ENCODE measurements around the gene SCAP.
"Not testable (repeated sequence)": the region's sequence is repeated elsewhere in the genome, so short reads cannot be mapped to it uniquely, and the experiment has no call there.

SCAP gene

DNA sequence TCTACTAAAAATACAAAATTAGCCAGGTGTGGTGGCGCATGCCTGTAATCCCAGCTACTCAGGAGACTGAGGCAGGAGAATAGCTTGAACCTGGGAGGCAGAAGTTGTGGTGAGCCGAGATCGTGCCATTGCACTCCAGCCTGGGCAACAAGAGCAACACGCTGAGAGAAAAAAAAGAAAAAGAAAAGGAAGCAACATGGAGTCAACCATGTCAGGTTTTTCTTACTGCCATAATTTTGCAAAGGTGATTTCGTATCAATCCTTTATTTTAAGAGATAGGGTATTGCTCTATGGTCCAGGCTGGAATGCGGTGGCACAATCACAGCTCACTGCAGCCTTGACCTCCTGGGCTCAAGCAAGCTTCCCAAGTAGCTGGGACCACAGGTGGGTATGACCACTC lies 4.5 kb upstream of the SCAP start:
- not testable (repeated sequence) for DNase-seq (ENCODE audit: low read depth)

DNA sequence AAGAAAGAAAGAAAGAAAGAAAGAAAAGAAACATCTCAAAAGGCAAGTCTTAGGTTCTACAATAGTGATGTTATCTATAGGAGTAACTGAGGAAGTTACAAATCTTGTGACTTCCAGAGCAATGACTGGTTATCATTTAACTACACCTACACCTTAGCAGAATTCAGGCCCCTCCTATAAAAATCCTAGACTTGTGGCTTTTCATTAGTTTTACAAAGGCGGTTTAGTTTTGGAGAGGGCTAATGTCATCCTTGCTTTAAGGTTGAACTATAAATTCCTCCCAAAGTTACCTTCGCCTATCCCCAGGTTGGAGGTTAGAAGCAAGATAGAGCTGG lies 4.1 kb upstream of the SCAP start:
- no peak for DNase-seq (ENCODE audit: low read depth)

DNA sequence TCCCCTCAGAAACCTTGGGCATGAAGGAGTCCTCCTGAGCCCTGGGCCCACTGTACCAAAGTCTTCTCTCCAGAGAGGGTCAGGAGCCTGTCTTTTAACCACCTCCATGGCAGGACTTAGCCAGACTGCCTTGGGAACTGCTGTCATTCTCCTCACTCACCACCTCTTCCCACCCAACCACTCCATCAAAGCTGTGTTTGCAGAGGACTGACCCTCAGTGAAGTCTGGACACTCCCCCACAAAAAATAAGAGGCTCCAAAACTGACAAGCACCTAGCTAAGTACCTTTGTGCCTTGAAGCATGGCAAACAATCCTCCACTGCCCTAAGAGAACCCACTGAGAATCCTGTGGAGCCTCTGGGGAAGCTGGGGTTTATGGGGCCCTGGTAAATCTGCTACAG lies 2.3 kb upstream of the SCAP start:
- DNase-seq (ENCODE audit: low read depth): no peak

DNA sequence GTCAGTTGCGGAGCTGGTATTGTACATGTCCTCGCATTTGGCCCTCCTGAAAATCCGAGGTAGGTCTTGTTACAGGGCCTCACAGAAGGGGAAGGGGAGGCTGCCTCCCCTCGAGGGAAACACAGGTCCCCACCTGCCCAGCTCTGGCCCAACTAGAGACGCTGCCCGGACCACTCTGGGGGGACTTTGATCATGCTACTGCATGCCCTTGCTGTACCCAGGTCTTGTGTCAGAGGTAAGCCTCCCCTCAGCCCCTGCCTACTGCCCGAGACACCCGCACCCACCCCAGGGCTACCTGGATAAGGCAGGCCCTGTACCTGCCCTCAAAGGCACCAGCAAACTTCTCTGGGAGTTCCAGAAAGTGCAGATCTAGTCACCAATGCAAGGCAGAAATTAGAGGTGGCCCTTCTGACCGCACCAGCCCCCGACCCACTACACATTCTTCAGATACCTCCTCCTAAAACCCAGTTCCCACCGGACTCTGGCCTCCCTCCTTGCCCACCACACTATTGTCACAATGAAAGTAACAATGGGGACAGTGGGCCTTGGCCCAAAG lies 981 bp upstream of the SCAP start:
- DNase-seq (ENCODE audit: low read depth): no peak

DNA sequence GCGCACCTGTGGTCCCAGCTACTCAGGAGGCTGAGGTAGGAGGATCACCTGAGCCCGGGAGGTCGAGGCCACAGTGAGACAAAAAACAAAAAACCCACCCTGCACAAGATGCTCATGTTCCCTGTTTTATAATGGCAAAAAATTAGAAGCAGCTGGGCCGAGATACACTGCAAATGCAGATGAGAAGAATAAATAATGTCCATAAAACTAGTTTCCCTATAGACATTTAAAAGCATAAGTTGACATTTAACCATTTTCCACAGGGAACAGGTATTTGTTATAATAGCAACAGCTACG lies 537 bp upstream of the SCAP start:
- DNase-seq (ENCODE audit: low read depth): no peak

DNA sequence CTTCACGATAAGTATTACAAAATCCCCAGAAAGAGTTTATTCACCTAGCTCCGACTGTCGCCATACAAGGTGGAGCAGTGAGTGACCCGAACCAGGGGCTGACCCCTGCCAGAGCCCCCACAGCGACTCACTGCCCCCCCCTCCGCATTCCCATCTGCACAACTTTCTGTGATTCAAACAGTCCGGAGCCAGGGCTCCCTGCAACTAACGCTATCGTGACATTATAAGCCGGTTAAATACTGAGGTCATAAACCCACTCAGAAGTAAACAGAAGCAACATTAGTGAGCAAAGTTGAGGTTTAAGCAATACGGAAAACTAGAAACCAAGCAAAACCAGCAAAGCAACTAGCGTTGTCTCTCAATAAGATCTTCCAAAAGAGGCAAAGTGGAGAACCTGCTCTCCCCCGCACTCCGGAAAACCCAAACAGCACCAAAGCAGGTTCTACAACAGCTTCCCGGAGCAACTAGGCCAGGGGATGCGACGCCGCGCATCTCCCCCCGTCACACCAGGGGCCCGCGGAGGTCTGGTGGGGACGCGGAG lies 642 bp downstream of the SCAP start:
- DNase-seq (ENCODE audit: low read depth): no peak

DNA sequence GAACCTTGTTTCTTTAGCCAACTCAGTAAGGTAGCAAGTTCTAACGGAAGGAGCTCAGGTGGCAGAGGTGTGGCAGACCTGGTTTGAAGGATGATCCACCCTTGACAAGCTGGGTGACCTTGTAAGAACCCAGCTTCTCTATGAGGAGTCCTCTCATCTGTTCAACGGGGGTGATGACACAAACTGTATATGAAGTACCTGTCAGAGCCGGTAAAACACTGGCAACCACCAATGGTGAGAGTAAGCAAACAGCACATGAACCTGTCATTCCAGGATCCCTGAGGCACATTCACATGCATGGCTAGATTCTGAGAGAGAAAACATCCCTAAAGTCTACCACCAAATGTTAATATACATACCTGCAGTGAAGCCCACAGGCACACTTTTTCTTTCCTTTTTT lies 2.4 kb downstream of the SCAP start:
- no peak for DNase-seq (ENCODE audit: low read depth)

DNA sequence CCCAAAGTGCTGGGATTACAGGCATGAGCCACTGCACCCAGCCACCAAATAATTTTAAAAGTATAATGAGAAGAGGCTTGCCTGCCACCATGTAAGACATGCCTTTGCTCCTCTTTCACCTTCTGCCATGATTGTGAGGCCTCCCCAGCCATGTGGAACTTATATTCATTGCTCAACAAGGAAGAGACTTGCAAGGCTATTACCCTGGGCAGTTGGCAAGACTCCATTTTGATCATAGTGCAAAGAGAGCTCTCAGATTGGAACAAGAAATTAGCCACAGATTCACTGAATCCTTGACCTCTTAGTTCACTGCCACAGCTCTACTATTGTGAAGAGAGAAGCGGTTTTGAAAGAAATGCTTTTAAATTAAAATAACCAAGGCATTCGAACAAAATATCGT lies 6.1 kb downstream of the SCAP start:
- no peak for DNase-seq (ENCODE audit: low read depth)

DNA sequence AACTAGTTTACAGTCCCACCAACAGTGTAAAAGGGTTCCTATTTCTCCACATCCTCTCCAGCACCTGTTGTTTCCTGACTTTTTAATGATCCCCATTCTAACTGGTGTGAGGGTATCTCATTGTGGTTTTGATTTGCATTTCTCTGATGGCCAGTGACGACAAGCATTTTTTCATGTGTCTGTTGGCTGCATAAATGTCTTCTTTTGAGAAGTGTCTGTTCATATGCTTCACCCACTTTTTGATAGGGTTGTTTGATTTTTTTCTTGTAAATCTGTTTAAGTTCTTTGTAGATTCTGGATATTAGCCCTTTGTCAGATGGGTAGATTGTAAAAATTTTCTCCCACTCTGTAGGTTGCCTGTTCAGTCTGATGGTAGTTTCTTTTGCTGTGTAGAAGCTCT lies 7.4 kb downstream of the SCAP start:
- DNase-seq (ENCODE audit: low read depth): not testable (repeated sequence)

DNA sequence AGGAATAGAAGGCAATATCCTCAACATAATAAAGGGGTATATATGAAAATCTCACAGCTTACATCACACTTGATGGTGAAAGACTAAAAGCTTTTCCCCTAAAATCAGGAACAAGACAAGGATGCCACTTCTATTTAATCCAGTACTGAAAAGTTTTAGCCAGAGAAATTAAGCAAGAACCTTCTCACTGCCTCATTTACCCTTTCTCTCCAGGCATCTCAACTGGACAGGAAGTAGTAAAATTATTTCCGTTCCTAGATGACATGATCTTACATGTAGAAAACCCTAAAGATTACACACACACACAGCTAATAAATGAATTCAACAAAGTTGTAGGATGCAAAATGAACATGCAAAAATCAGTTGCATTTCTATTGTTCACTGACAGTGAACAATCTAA lies 11.2 kb downstream of the SCAP start:
- DNase-seq (ENCODE audit: low read depth): no peak

DNA sequence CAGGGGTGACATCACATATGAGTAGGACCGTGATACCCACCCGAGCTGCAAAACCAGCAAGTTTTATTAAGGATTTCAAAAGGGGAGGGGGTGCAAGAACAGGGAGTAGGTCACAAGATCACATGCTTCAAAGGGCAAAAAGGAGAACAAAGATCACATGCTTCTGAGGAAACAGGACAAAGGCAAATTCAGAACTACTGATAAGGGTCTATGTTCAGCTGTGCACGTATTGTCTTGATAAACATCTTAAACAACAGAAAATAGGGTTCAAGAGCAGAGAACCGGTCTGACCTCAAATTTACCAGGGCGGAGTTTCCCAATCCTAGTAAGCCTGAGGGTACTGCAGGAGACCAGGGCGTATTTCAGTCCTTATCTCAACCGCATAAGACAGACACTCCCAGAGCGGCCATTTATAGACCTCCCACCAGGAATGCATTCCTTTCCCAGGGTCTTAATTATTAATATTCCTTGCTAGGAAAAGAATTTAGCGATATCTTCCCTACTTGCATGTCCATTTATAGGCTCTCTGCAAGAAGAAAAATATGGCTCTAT lies 16.1 kb downstream of the SCAP start:
- DNase-seq (ENCODE audit: low read depth): not testable (repeated sequence)

DNA sequence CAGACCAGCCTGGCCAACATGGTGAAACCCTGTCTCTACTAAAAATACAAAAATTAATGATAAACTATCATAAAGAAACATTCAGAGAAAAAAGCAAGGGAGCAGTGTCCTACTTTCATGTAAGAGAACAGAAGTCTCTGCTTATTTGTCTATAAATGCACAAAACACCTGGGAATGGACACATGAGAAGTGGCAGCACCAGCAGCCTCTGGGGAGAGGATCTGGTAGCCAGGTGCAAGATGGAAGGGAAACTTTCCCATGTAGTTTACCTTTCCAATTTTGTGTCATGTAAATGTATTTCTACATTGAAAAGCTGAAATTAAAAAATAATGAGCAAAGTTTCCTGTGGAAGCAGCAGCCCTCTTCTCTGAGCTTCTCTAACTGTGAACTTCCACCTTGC lies 18.8 kb downstream of the SCAP start:
- no peak for DNase-seq (ENCODE audit: low read depth)

DNA sequence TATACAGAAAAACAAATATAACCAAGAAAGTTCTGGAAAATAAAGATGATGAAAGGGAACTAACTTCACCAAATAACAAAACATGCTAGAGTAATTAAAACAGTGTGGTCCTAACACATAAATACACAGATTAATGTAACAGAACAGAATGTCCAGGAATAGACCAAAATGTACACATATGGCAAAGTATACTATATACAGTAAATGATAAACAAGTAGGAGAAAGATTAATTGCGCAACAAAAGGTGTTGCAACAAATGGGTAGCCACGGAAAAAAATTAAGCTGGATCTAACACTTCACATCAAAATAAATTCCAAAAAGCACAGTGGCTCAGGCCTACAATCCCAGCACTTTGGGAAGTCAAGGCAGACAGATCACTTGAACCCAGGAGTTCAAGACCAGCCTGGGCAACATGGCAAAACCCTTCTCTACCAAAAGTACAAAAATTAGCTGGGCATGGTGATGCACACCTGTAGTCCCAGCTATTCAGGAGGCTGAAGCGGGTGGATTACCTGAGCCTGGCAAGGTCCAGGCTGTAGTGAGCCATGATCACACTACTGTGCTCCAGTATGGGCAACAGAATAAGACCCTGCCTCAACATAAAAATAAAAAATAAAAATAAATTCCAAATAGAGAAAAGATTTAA lies 19.8 kb downstream of the SCAP start:
- no peak for DNase-seq (ENCODE audit: low read depth)

DNA sequence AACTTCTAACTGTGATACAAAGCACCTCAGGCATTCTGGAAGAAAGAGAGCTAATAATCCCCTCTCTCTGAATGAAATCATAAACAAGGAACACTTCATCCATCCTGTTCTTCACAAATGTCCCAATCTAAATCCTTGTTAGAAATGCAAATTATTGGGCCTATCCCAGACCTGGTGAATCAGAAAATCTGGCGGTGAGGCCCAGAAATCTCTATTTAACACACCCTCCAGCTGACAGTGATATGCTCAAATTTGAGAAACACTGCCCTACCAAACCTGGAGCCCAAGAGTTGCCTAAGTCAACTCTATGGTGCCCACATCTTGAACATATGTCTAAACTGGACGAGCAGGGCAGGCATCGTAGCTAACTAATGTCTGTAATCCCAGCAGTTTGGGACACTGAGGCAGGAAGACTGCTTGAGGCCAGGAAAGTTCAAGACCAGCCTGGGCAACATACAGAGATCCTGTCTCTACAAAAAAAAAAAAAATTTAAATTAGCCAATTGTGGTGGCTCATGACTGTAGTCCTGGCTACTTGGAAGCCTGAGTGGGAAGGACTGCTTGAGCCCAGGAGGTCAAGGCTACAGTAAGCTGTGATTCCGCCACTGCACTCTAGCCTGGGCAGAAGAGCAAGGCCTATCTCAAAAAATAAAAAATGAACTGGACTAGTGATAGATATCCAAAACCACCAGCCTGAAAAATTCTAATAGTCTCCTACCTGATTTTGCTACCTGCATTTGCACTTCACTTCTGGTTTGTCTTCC lies 23.1 kb downstream of the SCAP start:
- DNase-seq (ENCODE audit: low read depth): no peak

DNA sequence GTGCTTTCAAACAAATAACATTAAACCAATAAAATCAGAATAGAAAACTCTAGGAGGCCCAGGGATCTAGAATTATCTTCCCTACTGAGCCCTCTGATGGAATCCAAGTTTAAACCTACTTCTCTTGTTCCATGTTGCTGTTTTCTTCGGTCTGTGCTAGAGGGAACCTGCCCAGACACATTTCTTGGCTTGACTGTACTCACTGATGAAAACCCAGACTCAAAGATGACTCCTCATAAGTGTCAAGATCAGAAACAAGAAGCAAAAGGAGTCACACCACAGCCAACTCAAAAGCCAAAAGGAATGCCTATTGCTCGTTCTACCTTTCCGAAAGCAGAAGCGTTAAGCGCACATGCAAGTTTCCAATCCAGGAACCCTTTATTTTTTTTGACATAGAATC lies 31.6 kb downstream of the SCAP start:
- no peak for DNase-seq (ENCODE audit: low read depth)

DNA sequence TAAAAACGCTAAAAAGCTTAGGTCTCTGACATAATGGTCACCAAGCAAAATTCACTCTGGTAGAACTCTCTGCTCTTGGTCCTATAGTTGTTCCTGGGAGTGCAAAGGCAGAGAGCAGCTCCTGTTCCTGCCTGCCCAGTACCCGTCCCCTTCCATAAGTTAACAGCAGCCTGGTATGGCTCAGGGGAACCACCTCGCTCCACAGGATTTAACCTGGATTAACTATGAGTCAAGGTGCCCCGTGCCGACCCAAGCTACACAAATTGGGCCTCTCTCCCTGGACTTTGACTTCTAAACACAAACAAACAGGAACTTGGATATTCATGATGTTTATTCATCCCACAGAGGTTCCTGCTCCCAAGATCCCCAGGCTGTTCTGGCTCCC lies 32.1 kb downstream of the SCAP start:
- no peak for DNase-seq (ENCODE audit: low read depth)

DNA sequence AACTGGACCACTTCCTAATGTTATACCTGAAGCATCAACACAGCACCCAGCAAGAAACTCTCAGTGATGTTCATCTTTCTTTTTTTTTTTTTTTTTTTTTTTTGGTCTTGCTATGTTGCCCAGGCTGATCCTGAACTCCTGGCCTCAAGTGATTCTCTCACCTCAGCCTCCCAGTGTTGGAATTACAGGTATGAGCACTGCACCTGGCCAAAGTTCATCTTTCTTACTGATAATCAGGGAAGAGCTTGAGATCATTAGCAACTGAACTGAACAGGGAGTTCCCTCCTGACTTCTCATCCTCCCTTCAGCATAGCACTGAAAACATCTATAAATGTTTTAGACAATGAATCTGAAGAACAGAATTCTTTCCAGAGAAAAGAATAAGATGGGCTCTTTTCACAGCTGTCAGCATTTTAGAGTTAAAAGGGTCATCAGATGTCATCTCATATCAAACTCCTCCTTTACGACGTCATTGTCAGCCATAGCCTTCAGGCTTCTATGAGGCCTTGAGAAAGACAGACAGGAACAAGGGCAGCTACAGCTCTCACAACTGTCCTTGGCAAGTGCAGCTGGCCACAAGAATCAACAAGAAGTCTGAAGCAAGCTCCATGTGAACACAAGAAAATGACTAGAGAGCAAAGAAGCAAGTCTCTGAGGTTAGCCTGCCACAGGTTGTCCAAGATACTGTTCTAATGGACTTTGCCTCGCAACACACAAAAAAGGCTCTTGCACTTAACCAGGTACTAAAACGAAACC lies 33.8 kb downstream of the SCAP start:
- DNase-seq (ENCODE audit: low read depth): no peak

DNA sequence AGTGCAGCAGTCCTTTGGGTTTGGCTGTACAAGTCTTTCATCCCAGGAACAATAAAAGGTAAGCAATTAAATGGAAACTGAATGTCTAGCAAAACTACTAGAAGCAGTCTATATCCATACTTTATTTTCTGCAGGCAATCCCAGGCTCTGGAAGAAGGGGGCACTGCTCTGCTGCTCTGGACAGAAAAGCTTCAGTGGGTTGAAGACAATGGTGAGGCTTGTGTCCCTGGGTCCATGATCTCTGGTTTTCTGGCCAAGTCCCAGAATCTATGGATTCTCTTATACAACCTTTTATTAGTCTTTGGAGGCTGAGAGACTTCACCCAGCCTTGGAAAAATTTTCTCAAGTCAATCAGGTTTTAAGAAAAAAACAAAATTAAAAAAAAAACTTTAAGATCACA lies 35.6 kb downstream of the SCAP start:
- no peak for DNase-seq (ENCODE audit: low read depth)

DNA sequence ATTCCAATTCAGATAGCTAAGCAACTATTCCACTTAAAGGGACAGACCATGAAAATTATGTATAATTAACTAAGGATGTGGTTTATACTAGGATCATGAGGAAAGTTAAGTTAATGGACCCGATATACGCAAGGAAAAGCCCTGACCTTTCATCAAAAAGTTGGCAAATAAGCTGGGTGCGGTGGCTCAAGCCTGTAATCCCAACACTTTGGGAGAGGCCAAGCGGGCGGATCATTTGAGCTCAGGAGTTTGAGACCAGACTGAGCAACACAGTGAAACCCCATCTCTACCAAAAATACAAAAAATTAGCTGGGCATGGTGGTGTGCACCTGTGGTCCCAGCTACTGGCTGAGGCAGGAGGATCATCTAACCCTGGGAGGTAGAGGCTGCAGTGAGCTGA lies 39.6 kb downstream of the SCAP start:
- DNase-seq (ENCODE audit: low read depth): no peak

DNA sequence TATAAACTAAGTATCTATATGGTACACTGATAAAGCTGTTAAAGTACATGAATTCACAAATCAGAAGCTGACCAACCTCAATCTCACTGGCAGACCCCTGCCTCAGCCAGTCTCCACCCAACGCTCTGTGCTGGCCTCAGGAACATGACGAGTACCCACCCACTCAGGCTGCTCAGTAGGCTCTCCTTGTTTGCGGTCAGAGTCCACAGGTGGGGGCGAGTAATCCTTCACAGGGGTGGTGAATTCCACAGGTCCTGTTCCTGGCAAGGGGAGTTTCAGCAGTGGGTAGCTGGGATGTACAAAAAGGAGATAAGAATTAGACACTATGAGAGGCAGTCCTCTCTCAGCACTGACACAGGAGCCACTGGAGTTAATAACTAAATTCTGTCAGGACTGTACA lies 40.9 kb downstream of the SCAP start:
- DNase-seq (ENCODE audit: low read depth): no peak

DNA sequence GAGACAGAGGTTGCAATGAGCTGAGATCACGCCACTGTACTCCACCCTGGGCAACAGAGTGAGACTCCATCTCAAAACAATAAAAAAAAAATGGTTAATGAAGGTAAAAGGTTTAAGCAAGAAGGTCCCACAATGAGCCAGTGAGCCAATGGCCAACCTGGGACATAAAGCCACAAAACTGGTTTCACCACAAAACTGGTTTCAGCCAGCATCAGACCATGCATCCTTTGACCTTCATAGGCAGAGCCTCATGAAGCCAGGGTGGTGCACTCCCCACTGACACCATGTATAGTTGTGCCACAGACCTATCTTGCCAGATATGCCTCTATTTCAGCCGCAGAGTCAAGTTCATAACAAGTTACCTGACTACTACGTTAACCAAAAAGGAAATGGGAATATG lies 41.9 kb downstream of the SCAP start:
- no peak for DNase-seq (ENCODE audit: low read depth)

DNA sequence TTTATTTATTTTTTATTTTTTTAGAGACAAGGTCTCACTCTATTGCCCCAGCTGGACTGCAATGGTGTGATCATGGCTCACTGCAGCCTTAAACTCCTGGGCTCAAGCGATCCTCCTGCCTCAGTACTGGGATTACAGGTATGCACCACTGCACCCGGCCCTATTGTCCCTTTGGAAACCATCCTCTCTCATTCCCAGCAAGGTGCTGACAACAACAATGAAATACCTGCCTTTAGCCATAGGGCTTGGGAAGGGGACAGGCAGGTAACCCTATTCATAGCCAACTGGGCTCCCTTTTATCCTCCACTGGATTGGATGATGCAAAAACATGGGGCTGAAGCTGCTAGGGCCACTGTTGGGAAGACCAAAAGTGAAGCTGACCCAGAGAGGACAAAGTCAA lies 43.1 kb downstream of the SCAP start:
- no peak for DNase-seq (ENCODE audit: low read depth)

DNA sequence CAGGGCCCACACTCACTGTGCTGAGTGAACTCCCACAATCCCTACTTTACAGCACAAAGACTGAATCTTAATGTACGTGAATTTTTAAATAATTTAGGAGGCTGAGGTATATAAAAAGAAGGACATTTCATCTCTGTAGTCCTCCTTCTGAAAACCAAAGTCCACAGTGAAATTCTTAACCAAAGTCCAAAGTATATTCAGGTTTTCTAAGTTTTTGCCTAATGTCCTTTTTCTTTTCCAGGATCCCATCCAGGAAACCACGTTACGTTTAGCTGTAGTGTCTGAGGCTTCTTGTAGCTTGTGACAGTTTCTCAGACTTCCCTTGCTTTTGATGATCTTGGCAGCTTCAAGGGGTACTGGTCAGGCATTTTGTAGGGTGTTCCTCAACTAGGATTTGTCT lies 44.5 kb downstream of the SCAP start:
- no peak for DNase-seq (ENCODE audit: low read depth)

All from stimulated activated CD8-positive, alpha-beta memory T cell treated with anti-CD3 and anti-CD28 coated beads, Interleukin-4, amount 100 ng/mL, for 24 hours (primary cell).